KBM-7 (cell line): ENCODE data around the gene BMAL2.

Experiments used
- DNase-seq: peaks from one replicate; pipeline ENCODE4 v3.0.0-alpha.2; 2015
- in situ Hi-C: fragments of 300-500 bp; cut with MboI; formaldehyde crosslinking; loops from 2 replicates; pipeline ENCODE4 v1.14.3; 2020; ENCODE audit warnings: low sequenced_read_pairs, low pct_unique_long_range_greater_than_20kb, mixed read lengths

The BMAL2 gene

DNA sequence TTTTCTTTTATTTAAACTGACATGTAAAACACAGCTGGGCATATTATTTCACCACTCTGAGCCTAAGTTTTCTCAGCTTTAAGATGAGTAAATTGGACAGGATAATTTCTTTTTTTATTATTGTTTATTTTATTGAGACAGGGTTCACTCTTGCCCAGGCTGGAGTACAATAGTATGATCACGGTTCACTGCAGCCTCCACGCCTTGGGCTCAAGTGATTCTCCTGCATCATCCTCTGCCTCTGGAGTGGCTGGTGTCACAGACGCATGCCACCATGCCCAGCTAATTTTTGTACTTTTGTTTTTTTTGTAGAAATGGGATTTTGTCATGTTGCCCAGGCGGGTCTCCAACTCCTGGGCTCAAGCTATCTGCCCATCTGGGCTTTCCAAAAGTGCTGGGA, 12.7 kb downstream of the BMAL2 start:
- in situ Hi-C loops = no loop called here
- DNase-seq = no peak

DNA sequence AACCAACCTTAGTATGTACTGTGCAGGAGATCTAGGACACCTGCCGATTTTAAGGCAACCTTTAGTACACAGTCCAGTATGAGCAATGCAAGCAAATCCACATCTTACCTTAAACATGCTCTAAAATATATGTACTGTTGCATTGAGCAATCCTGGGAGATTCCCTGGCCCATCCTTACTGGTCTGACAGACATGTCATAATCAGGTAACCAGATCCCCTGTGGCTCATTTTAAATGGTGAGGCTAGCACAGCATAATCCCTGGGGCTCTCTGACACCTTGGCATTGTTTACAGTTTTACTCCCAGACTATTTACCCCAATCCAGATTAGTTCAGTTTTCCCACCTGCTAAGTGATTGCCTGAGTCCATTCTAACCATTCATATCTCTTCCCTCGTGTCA, 15.1 kb downstream of the BMAL2 start:
- no peak for DNase-seq
- in situ Hi-C loops = no loop called here

DNA sequence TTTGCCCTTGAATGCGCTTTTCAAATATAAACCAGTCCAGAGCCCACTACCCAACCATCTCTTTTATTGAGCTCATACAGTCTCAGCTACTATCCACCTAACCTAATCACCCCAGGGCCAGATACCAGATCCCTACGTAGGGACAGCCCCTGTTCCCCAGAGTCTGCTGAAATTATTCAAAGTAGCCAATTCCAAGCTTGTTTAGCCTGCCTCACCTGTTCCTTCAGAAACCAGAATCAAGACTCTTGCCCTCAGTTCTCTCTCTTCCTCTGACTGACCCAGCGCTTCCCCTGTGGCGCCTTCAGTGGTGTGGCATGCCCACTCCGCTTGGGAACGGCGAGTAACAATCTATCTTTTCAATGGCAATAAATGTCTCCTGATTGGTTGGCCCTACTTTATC, 18.8 kb downstream of the BMAL2 start:
- in situ Hi-C loops = no loop called here

DNA sequence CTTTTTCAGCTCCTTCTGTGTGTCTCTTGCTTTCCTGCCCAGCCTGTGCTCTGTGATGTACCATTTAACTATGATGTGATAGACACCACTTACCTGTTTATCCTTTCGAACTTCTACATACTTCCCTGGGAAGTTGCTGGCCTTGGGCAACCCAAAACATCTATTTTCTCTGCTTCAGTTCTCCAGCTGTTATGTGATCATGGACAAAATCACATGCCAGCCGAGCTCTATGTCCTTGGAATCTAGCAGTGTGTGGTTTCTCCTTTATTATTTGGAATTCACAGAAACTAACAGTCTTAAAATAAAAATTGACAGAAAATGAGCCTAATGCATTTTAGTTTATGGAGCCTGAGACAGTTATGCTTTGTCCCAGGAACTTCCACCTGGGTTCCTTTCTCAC, 22.9 kb downstream of the BMAL2 start:
- DNase-seq = no peak
- in situ Hi-C loops = no loop called here

More for the DNA sequence above, 18.8 kb downstream of the BMAL2 start:
- DNase-seq = no peak

DNA sequence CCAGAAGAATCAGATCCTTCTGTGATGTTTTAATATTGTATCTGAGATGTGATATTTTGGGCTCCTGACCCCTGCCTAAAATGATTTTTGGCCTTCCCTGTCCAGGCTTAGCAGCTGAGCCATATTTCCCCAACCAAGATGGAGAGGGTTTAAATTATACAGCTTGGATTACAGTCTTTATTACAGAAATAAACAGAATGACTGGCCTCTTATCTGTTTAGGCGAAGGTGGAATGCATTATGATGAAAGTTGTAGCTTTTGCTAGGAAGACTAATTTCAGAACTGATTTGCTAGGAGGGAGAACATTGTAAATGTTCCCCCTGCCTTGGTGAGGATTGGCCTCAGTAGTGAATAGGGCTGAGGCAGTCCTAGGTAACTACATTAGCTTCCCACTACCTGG, 23.3 kb downstream of the BMAL2 start:
- no peak for DNase-seq
- in situ Hi-C loops = no loop called here

DNA sequence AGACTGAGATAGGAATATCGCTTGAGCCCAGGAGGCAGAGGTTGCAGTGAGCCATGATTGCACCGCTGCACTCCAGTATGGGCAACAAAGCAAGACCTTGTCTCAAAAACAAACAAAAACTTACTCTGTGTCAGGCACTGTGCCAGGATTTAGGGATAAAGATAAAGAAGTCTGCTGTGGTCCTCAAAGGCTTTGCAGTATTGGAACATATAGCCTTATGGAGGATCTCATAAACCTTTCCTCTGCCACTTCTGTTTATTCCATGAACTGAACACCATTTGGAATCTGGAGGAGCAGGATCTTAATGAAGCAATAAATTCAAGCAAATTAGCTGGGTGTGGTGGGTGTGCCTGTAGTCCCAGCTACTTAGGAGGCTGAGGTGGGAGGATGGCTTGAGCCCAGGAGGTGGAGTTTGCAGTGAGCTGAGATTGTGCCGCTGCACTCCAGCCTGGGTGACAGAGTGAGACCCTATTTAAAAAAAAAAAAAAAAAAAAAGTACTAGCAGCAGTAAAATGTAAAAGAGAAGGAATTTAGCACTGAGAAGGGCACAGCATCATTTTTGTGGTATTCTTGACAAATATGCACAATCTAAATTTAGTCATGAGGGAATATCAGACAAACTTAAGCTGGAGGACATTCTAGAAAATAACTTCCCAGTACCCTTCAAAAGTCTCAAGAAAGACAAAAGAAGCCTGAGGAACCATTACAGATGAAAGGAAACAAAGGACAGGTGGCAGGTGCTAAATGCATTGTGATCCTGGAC, 27.1 kb downstream of the BMAL2 start:
- in situ Hi-C loops = no loop called here
- DNase-seq = no peak

DNA sequence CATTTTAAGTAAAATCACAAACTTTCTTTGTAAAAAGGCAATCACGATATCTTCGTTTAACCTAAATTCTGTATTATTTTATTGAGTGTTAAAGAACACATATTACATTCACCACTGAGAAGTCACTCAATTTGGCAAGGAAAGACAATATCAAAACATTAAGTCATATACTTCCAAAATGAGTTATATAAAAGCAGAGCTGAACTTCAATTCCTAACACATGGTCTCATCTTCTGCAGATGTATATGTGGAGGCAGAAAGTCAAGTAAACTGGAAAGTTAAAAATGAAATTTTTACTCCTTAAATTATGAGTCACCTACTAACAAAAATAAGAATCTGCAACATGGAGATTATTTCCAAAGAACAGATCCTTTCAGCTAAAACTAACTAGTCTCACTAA, 28.7 kb downstream of the BMAL2 start:
- in situ Hi-C loops = no loop called here
- no peak for DNase-seq

DNA sequence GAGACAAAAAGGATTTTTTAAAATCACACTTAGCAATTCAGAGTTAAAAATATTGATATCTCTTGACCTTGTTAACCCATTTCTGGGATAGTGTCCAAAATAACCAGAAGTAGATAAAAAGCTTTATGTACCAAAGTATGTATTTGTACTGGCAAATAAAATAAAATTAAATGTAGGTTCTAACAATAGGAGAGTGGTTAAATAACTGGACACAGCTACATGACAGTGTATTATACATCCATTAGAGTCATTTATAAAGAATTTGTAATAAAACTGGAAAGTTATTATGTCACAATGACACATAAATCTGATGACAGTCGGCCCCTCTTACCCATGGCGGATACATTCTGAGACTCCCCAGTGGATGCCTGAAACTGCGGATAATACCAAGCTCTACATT, 34.0 kb downstream of the BMAL2 start:
- in situ Hi-C loops = no loop called here
- DNase-seq = no peak

DNA sequence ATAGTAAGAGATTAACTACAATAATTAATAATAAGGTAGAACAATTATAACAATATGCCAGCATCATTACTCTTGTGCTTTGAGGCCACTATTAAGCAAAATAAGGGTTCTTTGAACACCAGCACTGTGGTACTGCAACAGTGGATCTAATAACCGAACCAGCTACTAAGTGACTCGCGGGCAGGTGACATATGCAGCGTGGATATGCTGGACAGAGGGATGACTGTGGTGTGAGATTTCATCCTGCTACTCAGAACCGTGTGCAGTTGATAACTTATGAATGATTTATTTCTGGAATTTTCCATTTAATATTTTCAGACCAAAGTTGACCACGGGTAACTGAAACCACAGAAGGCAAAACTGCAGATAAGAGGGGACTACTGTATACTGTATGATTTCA, 34.4 kb downstream of the BMAL2 start:
- in situ Hi-C loops = no loop called here
- DNase-seq = no peak

DNA sequence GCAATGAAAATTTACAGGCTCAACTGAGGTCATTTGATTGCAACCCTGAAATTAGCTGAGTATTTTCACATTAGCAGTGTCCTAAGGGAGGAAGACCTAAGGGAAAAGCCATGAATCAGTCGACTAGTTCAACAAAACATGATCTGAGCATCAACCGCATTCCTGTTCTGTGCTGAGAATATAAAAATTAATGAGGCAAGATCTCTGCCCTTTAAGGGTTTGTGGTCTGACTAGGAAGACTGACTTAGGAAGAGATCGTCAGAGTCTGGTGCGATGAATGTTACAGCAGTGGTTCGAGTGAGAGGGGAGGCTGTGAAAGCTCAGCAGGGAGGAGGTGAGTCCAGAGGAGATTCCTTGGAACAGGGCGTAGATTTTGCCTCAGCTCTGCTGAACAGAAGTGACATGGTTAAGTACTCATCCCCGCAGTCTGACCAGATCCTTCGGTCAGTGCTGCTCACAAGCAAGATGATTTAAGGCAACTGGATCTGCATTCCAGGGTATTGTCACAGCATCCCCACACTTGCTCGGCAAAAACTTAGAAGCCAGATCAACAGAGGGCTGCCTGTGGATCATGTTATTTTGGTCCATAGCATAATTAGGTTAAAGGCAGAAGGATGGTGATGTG, 49.6 kb downstream of the BMAL2 start:
- no peak for DNase-seq
- in situ Hi-C loops = no loop called here
